ENCODE data around the gene P2RY2.

Gene P2RY2

GRCh38 chr11:73205661-73206343 lies 12.3 kb upstream of the P2RY2 start:
- no peak for DNase-seq (ENCODE audit: low read depth, low spot score)

- DNase-seq (ENCODE audit: low read depth, low spot score) = no peak
Measured at GRCh38 chr11:73206801-73207200, 11.3 kb upstream of the P2RY2 start.

- no peak for DNase-seq (ENCODE audit: low read depth, low spot score)
Measured at GRCh38 chr11:73209892-73210291, 8.2 kb upstream of the P2RY2 start.

GRCh38 chr11:73210916-73211667 lies 7.0 kb upstream of the P2RY2 start:
- no peak for DNase-seq (ENCODE audit: low read depth, low spot score)

GRCh38 chr11:73213196-73214143 lies 4.6 kb upstream of the P2RY2 start:
- no peak for DNase-seq (ENCODE audit: low read depth, low spot score)

GRCh38 chr11:73215191-73216134 lies 2.6 kb upstream of the P2RY2 start:
- DNase-seq (ENCODE audit: low read depth, low spot score) = no peak

GRCh38 chr11:73216465-73216864 lies 1.6 kb upstream of the P2RY2 start:
- no peak for DNase-seq (ENCODE audit: low read depth, low spot score)

GRCh38 chr11:73217131-73217809 lies 811 bp upstream of the P2RY2 start:
- no peak for DNase-seq (ENCODE audit: low read depth, low spot score)

- DNase-seq (ENCODE audit: low read depth, low spot score) = no peak
Measured at GRCh38 chr11:73217810-73218105, 323 bp upstream of the P2RY2 start.

- no peak for DNase-seq (ENCODE audit: low read depth, low spot score)
Measured at GRCh38 chr11:73218830-73219215, 742 bp downstream of the P2RY2 start.

GRCh38 chr11:73219396-73220285 lies 1.6 kb downstream of the P2RY2 start:
- DNase-seq (ENCODE audit: low read depth, low spot score) = no peak

- no peak for DNase-seq (ENCODE audit: low read depth, low spot score)
Measured at GRCh38 chr11:73221451-73221850, 3.4 kb downstream of the P2RY2 start.

- no peak for DNase-seq (ENCODE audit: low read depth, low spot score)
Measured at GRCh38 chr11:73221996-73222395, 3.9 kb downstream of the P2RY2 start.

GRCh38 chr11:73223998-73224730 lies 6.1 kb downstream of the P2RY2 start:
- no peak for DNase-seq (ENCODE audit: low read depth, low spot score)

GRCh38 chr11:73225001-73225686 lies 7.1 kb downstream of the P2RY2 start:
- peak; percentile 83 for DNase-seq (ENCODE audit: low read depth, low spot score)

GRCh38 chr11:73225851-73226250 lies 7.8 kb downstream of the P2RY2 start:
- DNase-seq (ENCODE audit: low read depth, low spot score) = no peak

- no peak for DNase-seq (ENCODE audit: low read depth, low spot score)
Measured at GRCh38 chr11:73226297-73227006, 8.4 kb downstream of the P2RY2 start.

Measured in ELF-1 (cell line).